Retinal pigment epithelial cell (primary cell): ENCODE results near the gene ACTG2.

Source experiments
- DNase-seq: peaks from one replicate; pipeline ENCODE4 v3.0.0-alpha.2; 2010; ENCODE audit warnings: low read depth
- H3K4me3 ChIP-seq: 2 replicates; pipeline ENCODE4 v1.5.1; 2011; ENCODE audit warnings: mild to moderate bottlenecking, low read length, control low read depth, moderate library complexity
- TF ChIP-seq, protein P1 (sequence below): conservative IDR thresholded peaks from 2 replicates; pipeline ENCODE4 v1.5.1; 2011; ENCODE audit warnings: low read depth, low read length, control low read depth, inconsistent platforms

ACTG2 gene

DNA sequence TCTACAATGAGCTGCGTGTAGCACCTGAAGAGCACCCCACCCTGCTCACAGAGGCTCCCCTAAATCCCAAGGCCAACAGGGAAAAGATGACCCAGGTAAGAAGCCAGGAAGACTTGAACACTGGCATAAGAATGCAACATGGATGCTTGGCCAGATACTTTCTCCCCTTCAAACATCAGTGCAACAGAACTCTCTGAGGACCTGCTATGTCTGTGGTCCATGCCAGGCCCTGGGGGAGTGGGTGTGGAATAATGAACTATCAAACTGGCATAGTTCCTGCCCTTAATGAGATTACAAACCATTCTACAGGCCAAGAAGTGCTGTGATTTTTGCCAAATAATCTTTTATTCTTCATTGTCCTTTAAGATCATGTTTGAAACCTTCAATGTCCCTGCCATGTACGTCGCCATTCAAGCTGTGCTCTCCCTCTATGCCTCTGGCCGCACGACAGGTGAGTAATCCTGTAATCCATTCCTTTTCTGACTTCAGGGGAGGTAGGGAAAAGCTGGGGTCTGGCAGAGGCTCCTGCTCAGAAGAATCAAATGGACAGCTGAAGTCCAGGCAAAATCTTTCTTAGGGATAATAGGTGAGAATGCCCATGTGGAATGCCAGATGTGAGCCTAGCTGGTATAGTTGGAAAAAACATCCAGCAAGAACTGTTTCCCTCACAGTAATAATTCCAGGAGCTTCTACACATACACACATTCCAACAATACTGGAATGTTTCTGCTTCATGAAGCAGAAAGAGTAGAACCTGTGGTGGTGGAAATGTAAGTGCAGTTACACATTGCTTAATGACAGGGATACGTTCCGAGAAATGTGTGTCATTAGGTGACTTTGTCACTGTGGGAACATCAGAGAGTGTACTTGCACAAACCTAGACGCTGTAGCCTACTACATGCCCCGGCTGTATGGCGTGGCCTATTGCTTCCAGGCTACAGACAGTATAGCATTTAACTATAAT, 16.2 kb downstream of the ACTG2 start:
- TF ChIP-seq, protein P1, sequence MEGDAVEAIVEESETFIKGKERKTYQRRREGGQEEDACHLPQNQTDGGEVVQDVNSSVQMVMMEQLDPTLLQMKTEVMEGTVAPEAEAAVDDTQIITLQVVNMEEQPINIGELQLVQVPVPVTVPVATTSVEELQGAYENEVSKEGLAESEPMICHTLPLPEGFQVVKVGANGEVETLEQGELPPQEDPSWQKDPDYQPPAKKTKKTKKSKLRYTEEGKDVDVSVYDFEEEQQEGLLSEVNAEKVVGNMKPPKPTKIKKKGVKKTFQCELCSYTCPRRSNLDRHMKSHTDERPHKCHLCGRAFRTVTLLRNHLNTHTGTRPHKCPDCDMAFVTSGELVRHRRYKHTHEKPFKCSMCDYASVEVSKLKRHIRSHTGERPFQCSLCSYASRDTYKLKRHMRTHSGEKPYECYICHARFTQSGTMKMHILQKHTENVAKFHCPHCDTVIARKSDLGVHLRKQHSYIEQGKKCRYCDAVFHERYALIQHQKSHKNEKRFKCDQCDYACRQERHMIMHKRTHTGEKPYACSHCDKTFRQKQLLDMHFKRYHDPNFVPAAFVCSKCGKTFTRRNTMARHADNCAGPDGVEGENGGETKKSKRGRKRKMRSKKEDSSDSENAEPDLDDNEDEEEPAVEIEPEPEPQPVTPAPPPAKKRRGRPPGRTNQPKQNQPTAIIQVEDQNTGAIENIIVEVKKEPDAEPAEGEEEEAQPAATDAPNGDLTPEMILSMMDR: no peak
- no peak overlapping the region for H3K4me3 ChIP-seq
- peak; percentile 20 for DNase-seq

DNA sequence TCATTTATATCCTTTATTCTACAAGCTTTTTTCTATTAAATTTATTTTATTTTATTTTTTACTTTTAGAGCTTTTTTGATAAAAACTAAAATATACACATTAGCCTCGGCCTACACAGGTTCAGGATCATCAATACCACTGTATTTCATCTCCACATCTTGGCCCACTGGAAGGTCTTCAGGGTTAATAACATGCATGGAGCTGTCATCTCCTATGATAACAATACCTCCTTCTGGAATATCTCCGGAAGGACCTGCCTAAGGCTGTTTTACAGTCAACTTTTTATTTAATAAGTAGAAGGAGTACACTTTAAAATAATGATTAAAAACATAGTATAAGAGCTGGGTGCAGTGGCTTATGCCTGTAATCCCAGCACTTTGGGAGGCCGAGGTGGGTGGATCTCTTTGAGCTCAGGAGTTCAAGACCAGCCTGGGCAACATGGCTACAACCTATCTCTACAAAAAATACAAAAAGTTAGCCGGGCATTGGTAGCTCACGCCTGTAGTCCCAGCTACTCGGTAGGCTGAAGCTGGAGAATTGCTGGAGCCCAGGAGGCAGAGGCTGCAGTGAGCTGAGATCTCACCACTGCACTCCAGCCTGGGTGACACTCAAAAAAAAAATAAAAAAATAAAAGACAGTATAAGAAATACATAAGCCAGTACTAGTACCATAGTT, 18.2 kb downstream of the ACTG2 start:
- TF ChIP-seq, protein P1: no peak
- H3K4me3 ChIP-seq: no peak overlapping the region
- DNase-seq: no peak

DNA sequence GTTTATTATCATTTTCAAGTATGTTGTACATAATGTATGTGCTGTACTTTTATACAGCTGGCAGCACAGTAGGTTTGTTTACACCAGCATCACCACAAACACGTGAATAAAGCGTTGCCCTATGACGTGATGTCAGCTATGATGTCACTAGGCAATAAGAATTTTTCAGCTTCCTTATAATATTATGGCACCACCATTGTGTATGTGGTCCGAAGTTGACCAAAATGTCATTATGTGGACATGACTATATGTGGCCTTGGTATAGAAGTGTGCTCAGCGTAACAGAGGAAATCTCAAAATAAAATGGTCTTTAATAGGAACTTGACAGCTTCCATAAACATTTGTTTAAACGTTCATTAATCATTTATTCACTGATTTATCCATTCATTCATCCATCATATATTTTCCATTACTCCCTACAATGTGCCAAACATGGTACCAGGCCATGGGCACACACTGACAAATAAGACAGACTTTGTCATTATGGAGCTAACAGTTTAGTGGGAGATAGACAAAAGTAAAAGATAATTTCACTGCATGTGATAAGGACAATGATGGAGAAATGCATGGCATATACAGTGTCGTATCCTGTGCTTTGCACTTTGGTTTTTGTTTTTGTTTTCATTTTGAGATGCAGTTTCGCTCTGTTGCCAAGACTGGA, 18.9 kb downstream of the ACTG2 start:
- no peak for DNase-seq
- H3K4me3 ChIP-seq: no peak overlapping the region
- TF ChIP-seq, protein P1: no peak

GRCh38 chr2:73913414-73914054, 20.7 kb downstream of the ACTG2 start:
- no peak for DNase-seq
- H3K4me3 ChIP-seq: no peak overlapping the region
- TF ChIP-seq, protein P1: no peak

- TF ChIP-seq, protein P1: no peak
- no peak overlapping the region for H3K4me3 ChIP-seq
- DNase-seq: no peak
These were observed 21.9 kb downstream of the ACTG2 start for GRCh38 chr2:73914667-73915066.

DNA sequence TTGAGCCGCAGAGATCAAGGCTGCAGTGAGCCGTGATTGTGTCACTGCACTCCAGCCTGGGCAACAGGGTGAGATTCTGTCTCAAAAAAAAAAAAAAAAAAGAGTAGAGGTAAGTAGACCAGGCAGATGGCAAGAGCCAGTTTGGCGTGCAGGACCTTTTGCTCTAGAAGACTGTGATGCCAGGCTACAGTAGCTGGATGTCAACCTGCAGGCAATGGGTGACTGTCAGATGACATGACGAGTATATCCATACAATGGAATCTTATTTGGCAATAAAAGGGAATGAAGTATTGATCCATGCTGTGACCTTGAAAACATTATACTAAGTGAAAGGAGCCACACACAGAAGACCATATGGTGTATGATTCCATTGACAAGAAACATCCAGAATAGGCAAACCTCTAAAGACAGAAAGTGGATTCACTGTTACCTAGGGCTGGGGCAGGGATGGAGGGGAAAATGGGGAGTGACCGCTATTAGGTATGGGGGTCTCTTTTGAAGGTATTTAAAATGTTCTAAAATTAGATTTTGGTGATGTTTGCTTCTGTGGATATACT, 22.7 kb downstream of the ACTG2 start:
- TF ChIP-seq, protein P1: no peak
- H3K4me3 ChIP-seq: no peak overlapping the region
- no peak for DNase-seq
